Peyer's patch (tissue), 4 donors: ENCODE measurements around the gene ERC2. TPM values are rescaled to one million over a fixed set of nuclear protein-coding genes. Genes with fewer than 3 reads are reported as not detected.

Experiments used
- DNase-seq, 3 donors: peaks; one replicate each; pipeline ENCODE4 v3.0.0-alpha.2; 2017 to 2019
- H3K27ac ChIP-seq, 4 donors: fragments of 200-600 bp; sonication (generic); one replicate each; pipeline ENCODE4 v1.5.1; 2016 to 2019
- H3K27me3 ChIP-seq, 2 donors: fragments of 200-600 bp; sonication (generic); one replicate each; pipeline ENCODE4 v1.5.1; 2019
- H3K36me3 ChIP-seq, 3 donors: fragments of 200-600 bp; sonication (generic); one replicate each; pipeline ENCODE4 v1.5.1; 2016 to 2019
- H3K4me1 ChIP-seq, 4 donors: fragments of 200-600 bp; sonication (generic); one replicate each; pipeline ENCODE4 v1.5.1; 2016 to 2019
- H3K4me3 ChIP-seq, 4 donors: fragments of 200-600 bp; sonication (generic); 1 replicate in 3 of 4; 2 replicates in 1 of 4; pipeline ENCODE4 v1.5.1; 2016 to 2019; ENCODE audit warnings: mild to moderate bottlenecking in 1 of 4
- H3K9me3 ChIP-seq, 4 donors: fragments of 200-600 bp; sonication (generic); one replicate each; pipeline ENCODE4 v1.5.1; 2016 to 2019; ENCODE audit warnings: mild to moderate bottlenecking in 1 of 4
- CTCF ChIP-seq, 6 experiments: fragments of 450-650 bp in 4 of 6; fragments of 200-600 bp in 2 of 6; sonication (generic) in 1 of 6; IDR thresholded peaks; one replicate each; pipeline ENCODE4 v1.5.1; 2017 to 2019; ENCODE audit warnings: antibody characterized with exemption in 6 of 6, mild to moderate bottlenecking in 3 of 6, moderate library complexity in 1 of 6
- POLR2A ChIP-seq, 2 donors: fragments of 450-650 bp; IDR thresholded peaks; one replicate each; pipeline ENCODE4 v1.5.1; 2017; ENCODE audit warnings: antibody characterized with exemption in 2 of 2, mild to moderate bottlenecking in 2 of 2, moderate library complexity in 2 of 2
- total RNA-seq, 4 donors: library from RNA; depleted of rRNA; stranded (reverse); fragments of >200 nt; gene quantifications; one replicate each; pipeline ENCODE4 v1.1.0, GENCODE V29; 2016

ERC2 gene
- total RNA-seq, 4 donors from 2014 or later = 0.18 to 0.83 TPM; not detected in 2

- no peaks in the 10 kb centered on the region for H3K27me3 ChIP-seq
- H3K4me1 ChIP-seq = no peaks in the 10 kb centered on the region
- H3K36me3 ChIP-seq = no peaks in the 10 kb centered on the region
- DNase-seq = no peak
- no peak for TF ChIP-seq POLR2A (IDR thresholded peaks at IDR 0.05)
- TF ChIP-seq CTCF (IDR thresholded peaks at IDR 0.05) = no peak
- no peaks in the 10 kb centered on the region for H3K9me3 ChIP-seq
- no peak overlapping the region for H3K4me3 ChIP-seq
- H3K27ac ChIP-seq = no peak overlapping the region
Measured at GRCh38 chr3:55497250-55497649, 971.0 kb downstream of the ERC2 start.

- no peaks in the 10 kb centered on the region for H3K9me3 ChIP-seq
- H3K4me3 ChIP-seq = no peak overlapping the region
- no peaks in the 10 kb centered on the region for H3K27me3 ChIP-seq
- no peak for DNase-seq
- H3K36me3 ChIP-seq = no peaks in the 10 kb centered on the region
- H3K27ac ChIP-seq = no peak overlapping the region
- TF ChIP-seq CTCF (IDR thresholded peaks at IDR 0.05) (no peak), POLR2A (IDR thresholded peaks at IDR 0.05) (no peak)
- H3K4me1 ChIP-seq = peaks cover 0 to 10% (median 0%) of the 10 kb centered on the region in 4 donors
Measured at GRCh38 chr3:55494976-55495375, 973.3 kb downstream of the ERC2 start.

- H3K27ac ChIP-seq = no peak overlapping the region
- H3K36me3 ChIP-seq = no peaks in the 10 kb centered on the region
- H3K4me1 ChIP-seq = peaks cover 0 to 17% (median 0%) of the 10 kb centered on the region in 4 donors
- H3K4me3 ChIP-seq = no peak overlapping the region
- DNase-seq = no peak
- peaks cover 0 to 7% of the 10 kb centered on the region in 2 donors for H3K27me3 ChIP-seq
- TF ChIP-seq POLR2A (IDR thresholded peaks at IDR 0.05) (no peak), CTCF (IDR thresholded peaks at IDR 0.05) (no peak)
- H3K9me3 ChIP-seq = no peaks in the 10 kb centered on the region
Measured at GRCh38 chr3:55492976-55493375, 975.3 kb downstream of the ERC2 start.

- Histone ChIP-seq H3K4me1 (peaks cover 0 to 26% (median 0%) of the 10 kb centered on the region in 4 donors), H3K27me3 (peaks cover 0 to 9% of the 10 kb centered on the region in 2 donors), H3K27ac (no peak overlapping the region), H3K4me3 (no peak overlapping the region), H3K36me3 (no peaks in the 10 kb centered on the region), H3K9me3 (no peaks in the 10 kb centered on the region)
- DNase-seq = no peak
- TF ChIP-seq CTCF (IDR thresholded peaks at IDR 0.05) (no peak), POLR2A (IDR thresholded peaks at IDR 0.05) (no peak)
Measured at GRCh38 chr3:55491296-55491816, 976.9 kb downstream of the ERC2 start.

- TF ChIP-seq POLR2A (IDR thresholded peaks at IDR 0.05) (no peak), CTCF (IDR thresholded peaks at IDR 0.05) (no peak)
- Histone ChIP-seq H3K27me3 (peaks cover 0 to 9% of the 10 kb centered on the region in 2 donors), H3K27ac (no peak overlapping the region), H3K36me3 (no peaks in the 10 kb centered on the region), H3K4me3 (no peak overlapping the region), H3K9me3 (no peaks in the 10 kb centered on the region), H3K4me1 (peaks cover 0 to 28% (median 0%) of the 10 kb centered on the region in 4 donors)
- DNase-seq = no peak
Measured at GRCh38 chr3:55490276-55490913, 977.9 kb downstream of the ERC2 start.
